SJCRH30 (cell line): Measurements from ENCODE around the gene TSC1. TPM values are rescaled to one million over a fixed set of nuclear protein-coding genes. Genes with fewer than 3 reads are reported as not detected.
A peak's percentile ranks its signal among the peaks of the same experiment; 100 is the strongest.

Experiments used
- DNase-seq, 2 experiments: peaks; one replicate each; pipeline ENCODE4 v3.0.0-alpha.2; 2015 to 2020
- H3K27ac ChIP-seq: fragments of 250-450 bp; sonication (Bioruptor Pico); 2 replicates; pipeline ENCODE4 v1.5.1; 2020; ENCODE audit warnings: mild to moderate bottlenecking, moderate library complexity
- H3K27me3 ChIP-seq: fragments of 250-450 bp; sonication (Bioruptor Pico); 2 replicates; pipeline ENCODE4 v1.5.1; 2020; ENCODE audit warnings: mild to moderate bottlenecking, moderate library complexity
- H3K36me3 ChIP-seq: fragments of 250-450 bp; sonication (Bioruptor Pico); 2 replicates; pipeline ENCODE4 v1.5.1; 2020; ENCODE audit warnings: mild to moderate bottlenecking, moderate library complexity
- H3K4me1 ChIP-seq: fragments of 250-450 bp; sonication (Bioruptor Pico); 2 replicates; pipeline ENCODE4 v1.5.1; 2020; ENCODE audit warnings: mild to moderate bottlenecking, moderate library complexity
- H3K4me3 ChIP-seq: fragments of 250-450 bp; sonication (Bioruptor Pico); 2 replicates; pipeline ENCODE4 v1.5.1; 2020; ENCODE audit warnings: mild to moderate bottlenecking, moderate library complexity
- H3K9me3 ChIP-seq: fragments of 250-450 bp; sonication (Bioruptor Pico); replicated peaks from 2 replicates; pipeline ENCODE4 v1.5.1; 2020; ENCODE audit warnings: mild to moderate bottlenecking, moderate library complexity
- total RNA-seq: library from RNA; depleted of rRNA; stranded (reverse); fragments of >200 nt; shearing (Covaris generic); gene quantifications from 2 replicates; pipeline ENCODE4 v1.2.3, GENCODE V29; 2014

The TSC1 gene
- total RNA-seq, 1 experiment from 2014 or later, result 44.5 TPM

DNA sequence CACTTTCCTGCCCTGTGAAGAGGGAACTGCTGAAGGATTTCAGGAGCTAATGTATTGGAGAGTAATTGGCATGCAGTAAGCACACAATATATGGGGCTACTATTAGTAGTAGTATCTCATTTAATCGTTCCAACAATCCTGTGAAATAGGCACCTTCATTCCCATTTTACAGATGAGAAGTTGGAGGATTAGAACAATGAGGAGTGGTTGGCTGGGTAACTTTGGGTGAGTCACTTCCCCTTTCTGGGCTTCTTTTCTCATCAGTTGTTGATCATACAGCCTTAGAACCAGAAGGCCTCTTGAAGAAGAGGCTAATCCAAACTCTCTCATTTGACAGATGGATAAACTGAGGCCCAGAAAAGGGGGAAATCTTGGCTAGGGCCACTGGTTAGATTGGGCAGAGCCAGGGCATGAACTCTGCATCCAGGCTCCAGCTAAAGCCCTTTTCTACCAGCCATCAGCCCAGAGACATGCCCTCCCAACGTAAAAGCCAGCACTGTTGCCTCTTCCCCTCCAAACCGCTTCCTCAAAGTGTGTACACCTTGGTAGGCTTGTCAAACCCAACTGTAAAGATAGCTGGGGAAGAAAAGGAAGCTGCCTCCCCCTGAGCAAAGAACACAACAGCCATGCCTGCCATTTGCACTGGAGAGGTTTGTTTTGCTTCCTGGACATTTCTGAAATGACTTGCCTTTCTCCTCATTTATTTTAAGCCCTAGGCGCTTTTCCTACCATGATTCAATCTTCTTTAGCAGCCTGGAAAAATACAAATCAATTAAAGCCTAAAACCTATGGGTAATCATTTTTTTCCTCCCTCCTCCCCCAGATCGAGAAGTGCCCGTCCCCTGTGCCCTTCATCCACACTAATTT is 64.7 kb downstream of the TSC1 start:
- no peaks in the 10 kb centered on the region for H3K4me1 ChIP-seq
- no peak for DNase-seq
- H3K27me3 ChIP-seq, result peaks cover 10% of the 10 kb centered on the region; the same call in 1 of the 2 replicates
- H3K4me3 ChIP-seq, result peak overlapping the region; percentile 94
- no peak overlapping the region for H3K27ac ChIP-seq
- no peaks in the 10 kb centered on the region; the same call in 1 of the 2 replicates for H3K36me3 ChIP-seq
- H3K9me3 ChIP-seq, result no peaks in the 10 kb centered on the region

DNA sequence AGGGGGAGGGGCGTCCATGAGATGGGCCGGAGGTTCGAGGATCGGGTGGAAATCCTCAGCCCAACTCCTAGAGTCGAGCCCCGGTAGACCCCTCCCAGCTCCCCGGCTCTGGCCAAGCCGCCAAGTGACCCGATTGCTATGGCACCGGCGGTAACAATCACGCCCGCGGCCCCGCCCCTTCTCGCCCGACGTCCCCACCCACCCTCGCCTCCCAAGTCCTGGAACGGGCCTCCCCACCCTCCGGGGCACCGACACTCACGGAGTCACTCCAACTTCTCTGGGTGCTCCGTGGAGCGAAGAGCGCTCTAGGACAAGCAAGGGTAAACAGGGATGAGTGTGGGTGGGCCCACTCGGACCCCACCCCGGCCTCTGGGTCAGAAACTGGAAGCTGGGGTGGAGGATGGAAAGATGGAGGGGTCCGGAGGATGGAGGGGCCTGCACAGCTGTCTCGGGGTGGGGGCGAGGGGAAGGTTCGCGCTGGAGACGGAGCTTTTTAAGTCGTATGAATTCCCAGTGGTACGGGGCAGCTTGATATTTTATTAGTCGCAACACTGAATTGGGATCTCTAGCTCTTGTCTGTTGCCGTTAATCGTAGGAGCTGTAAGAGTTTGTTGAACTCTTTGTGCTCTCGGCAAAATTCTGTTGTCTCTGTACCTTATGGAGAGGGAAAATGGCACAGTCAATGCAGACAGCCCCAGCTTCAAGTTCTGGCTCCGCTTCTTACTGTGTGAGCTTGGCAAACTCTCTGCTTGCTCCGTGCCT is 65.5 kb downstream of the TSC1 start, which contains the start of gene SPACA9:
SPACA9 (plus strand) TSS at position 204 of the 762 bp plus-strand sequence. CDS start 5,050 bp downstream, outside the sequence.
- Histone ChIP-seq H3K36me3 (no peaks in the 10 kb centered on the region; the same call in 1 of the 2 replicates), H3K4me3 (peak within 1 kb of the TSS; percentile 94), H3K4me1 (no peaks in the 10 kb centered on the region), H3K27me3 (peaks cover 5% of the 10 kb centered on the region; the same call in 1 of the 2 replicates), H3K27ac (peak within 1 kb of the TSS; percentile 18; the same call in 1 of the 2 replicates), H3K9me3 (no peaks in the 10 kb centered on the region)
- peak; percentile 67 to 74 for DNase-seq

DNA sequence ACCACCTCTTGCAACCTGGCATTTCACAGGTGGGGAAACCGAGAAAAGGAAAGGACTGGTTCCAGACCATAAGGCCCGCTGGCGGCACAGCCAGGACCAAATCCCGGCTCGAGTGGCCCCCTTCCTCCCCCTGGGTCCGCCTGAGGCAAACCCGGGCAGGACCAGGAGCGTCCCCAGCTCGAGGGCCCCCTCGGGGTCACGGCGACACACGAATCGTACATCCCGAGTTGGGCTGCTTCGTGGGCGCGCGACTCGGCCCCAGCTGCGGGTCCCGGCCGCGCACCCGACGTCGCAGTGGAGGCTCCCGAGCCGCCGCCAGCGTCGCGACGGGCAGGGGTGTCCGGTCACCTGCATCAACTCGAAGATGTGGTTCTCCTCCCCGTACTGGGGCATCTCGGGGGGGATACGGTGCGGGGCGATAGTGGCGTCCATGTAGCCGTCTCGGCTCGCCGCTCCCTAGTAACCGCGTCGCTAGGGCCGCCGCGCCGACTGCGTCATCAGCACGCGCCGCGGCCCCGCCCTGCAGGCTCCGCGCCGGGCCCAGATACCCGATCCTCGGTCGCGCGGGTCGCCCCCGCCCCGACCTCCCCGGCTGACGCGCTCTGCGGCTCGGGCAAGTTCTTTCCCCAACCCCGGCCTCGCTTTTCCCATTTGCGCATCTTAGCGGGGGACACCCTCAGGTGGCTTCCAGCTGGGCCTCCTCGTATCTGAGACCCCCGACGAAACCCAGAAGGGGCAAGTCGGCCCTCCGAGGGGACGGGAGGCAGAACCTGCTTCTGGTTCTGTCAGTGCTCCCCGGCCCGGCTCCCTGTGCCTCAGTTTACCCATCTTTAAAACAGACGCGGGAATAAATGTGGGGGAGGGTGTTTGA is 66.4 kb downstream of the TSC1 start, which contains the start of gene AK8:
AK8 (minus strand) TSS at position 461 of the 871 bp plus-strand sequence; CDS start at position 432, 29 bp downstream.
- Histone ChIP-seq H3K4me1 (no peaks in the 10 kb centered on the region), H3K27ac (peak within 1 kb of the TSS; percentile 18; the same call in 1 of the 2 replicates), H3K27me3 (0 out of 2 replicates have a peak, but pooled peaks cover 5% of the 10 kb centered on the region), H3K9me3 (no peaks in the 10 kb centered on the region), H3K36me3 (no peaks in the 10 kb centered on the region; the same call in 1 of the 2 replicates), H3K4me3 (peak within 1 kb of the TSS; percentile 94)
- DNase-seq, result peak; percentile 65 to 81

DNA sequence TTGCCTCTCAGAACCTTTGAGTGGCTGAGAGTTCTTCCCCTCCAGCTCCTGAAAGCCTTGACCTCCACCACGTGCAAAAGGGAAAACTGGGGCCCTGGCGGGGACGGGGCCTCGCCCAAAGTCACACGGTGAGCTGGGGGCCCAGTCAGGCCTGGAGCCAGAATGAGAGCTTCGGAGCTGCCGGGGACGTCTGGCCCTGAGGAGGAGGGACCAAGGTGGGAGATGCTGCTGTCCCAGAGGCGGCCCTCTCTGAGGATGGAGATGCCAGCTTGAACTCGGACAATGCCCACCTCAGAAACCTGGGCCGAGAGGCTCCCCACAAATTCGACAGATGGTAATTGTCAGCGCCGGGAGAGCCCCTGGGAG is 67.0 kb downstream of the TSC1 start:
- no peak for DNase-seq

DNA sequence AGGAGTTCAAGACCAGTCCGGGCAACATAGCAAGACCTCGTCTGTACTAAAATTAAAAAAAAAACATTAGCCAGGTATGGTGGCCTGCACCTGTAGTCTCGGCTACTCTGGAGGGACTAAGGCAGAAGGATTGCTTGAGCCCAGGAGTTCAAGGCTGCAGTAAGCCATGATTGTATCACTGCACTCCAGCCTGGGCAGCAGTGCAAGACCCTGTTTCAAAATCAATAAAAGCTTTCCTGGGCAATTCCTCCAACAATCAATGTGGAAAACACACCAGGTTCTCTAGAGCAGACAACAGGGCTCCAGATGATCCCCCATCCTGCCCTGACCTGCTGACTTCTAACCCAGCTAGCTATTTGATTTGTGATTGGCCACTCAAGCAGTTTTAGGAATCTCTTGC is 67.6 kb downstream of the TSC1 start:
- no peak for DNase-seq
- Histone ChIP-seq H3K27me3 (0 out of 2 replicates have a peak, but pooled peaks cover 5% of the 10 kb centered on the region), H3K4me3 (no peak overlapping the region), H3K4me1 (no peaks in the 10 kb centered on the region), H3K9me3 (no peaks in the 10 kb centered on the region), H3K27ac (no peak overlapping the region), H3K36me3 (no peaks in the 10 kb centered on the region; the same call in 1 of the 2 replicates)

More for the DNA sequence above, 67.0 kb downstream of the TSC1 start:
- Histone ChIP-seq H3K27me3 (0 out of 2 replicates have a peak, but pooled peaks cover 5% of the 10 kb centered on the region), H3K36me3 (no peaks in the 10 kb centered on the region; the same call in 1 of the 2 replicates), H3K27ac (no peak overlapping the region), H3K4me3 (peak overlapping the region; percentile 94), H3K9me3 (no peaks in the 10 kb centered on the region), H3K4me1 (no peaks in the 10 kb centered on the region)

DNA sequence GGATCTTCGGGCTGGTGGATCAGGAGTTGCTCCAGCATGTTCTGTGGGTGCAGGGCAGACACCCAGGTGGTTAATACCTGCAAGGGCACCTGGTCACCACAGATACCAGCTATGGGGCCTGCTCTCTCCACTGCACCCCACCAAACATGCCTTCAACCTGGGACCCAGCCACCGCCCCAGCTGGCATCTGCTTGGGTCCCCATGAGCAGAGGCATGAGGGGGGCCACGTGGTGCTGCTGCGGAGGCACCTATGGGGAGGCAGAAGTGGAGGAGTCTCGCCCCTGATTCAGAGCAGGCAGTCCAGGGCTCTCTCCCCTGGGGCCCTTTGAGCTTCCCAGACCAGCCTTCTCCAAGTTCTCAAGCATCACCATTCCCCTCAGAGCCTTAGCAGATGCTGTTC is 69.3 kb downstream of the TSC1 start:
- DNase-seq, result no peak
- H3K4me1 ChIP-seq, result no peaks in the 10 kb centered on the region
- H3K4me3 ChIP-seq, result no peak overlapping the region
- peaks cover 5% of the 10 kb centered on the region; the same call in 1 of the 2 replicates for H3K27me3 ChIP-seq
- H3K36me3 ChIP-seq, result no peaks in the 10 kb centered on the region; the same call in 1 of the 2 replicates
- H3K9me3 ChIP-seq, result no peaks in the 10 kb centered on the region
- no peak overlapping the region for H3K27ac ChIP-seq

DNA sequence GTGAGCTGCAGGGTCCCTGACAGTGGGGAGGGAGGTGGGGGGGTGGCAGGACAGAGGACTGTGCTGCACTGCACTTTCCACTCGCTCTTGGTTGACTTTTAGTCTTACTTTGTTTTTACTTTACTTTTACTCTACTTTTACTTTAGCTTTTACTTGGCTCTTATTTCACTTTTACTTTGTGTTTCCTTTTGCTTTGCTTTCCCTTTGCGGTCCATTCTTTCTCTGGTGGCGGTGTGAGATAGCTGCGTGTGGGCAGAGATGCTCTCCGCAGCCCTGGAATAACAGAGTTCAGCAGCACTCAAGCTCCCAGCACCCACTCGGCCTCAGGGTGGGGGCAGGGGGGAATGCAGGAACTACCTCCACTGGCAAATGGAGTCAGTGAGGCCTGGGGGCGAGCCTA is 71.0 kb downstream of the TSC1 start:
- DNase-seq, result no peak
- Histone ChIP-seq H3K4me1 (0 out of 2 replicates have a peak, but pooled peaks cover under 1% of the 10 kb centered on the region), H3K4me3 (no peak overlapping the region), H3K27ac (no peak overlapping the region), H3K36me3 (no peaks in the 10 kb centered on the region; the same call in 1 of the 2 replicates), H3K27me3 (peaks cover 8% of the 10 kb centered on the region; the same call in 1 of the 2 replicates), H3K9me3 (no peaks in the 10 kb centered on the region)

DNA sequence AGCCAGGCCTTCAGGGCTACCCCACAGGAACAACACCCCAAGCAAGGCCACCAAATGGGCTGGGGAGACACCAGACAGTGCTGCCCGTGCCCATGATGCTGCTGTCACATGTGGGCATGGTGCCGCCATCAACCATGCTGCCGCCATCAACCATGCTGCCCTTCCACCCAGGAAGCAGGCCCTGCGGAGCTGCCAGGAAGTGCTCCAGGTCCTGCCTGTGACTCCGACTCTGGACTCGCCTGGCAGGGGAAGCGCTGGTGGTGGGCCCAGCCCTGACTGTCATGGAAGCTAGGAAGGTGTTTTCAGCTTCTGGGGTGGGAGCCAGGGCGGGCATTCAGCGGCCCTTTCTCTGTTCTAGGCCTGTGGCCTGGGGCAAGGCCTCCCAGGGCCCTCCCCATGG is 75.2 kb downstream of the TSC1 start:
- DNase-seq, result no peak

DNA sequence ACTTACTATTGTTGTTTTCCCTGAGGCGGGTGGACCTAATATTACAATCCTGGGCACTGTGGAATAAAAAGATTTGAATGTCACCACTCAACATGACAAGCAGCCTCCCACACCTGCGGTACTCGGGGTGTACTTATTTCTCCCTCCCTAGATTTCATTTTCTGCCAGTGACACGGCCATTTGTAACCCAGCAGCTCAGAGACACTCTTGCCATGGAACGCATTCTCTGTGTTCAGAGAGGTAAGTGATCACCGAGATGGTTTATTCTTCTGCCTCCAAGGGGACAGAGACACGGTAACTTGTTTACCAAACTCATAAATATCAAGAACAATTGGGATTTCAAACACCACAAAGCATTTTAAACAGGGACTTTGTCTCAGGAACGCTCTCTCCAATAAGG is 77.5 kb downstream of the TSC1 start:
- Histone ChIP-seq H3K36me3 (no peaks in the 10 kb centered on the region), H3K27me3 (peaks cover 26% of the 10 kb centered on the region), H3K4me3 (no peak overlapping the region), H3K4me1 (peaks cover 3% of the 10 kb centered on the region; the same call in 1 of the 2 replicates), H3K27ac (no peak overlapping the region), H3K9me3 (no peaks in the 10 kb centered on the region)
- no peak for DNase-seq

More for the DNA sequence above, 75.2 kb downstream of the TSC1 start:
- Histone ChIP-seq H3K4me3 (no peak overlapping the region), H3K9me3 (no peaks in the 10 kb centered on the region), H3K4me1 (0 out of 2 replicates have a peak, but pooled peaks cover 3% of the 10 kb centered on the region), H3K36me3 (no peaks in the 10 kb centered on the region), H3K27ac (no peak overlapping the region), H3K27me3 (peaks cover 20% of the 10 kb centered on the region)

DNA sequence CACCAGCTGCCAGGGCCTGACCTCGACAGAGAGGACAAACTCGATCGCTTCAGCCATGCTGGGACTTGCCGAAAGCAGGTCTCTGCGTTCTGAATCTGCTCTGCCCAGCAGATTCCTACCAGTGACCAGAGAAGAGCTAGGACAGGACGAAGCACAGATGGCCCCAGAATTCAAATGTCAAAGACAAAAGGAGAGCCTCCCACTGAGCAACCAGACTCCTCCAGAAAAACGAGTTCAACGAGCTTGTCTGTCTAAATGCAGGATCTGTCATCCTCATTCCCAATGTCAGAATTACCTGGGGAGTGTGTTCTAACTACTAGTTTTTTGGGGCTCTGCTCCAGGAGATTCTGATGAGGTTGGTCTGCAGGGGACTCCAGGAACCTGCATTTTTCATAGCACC is 79.7 kb downstream of the TSC1 start:
- no peak for DNase-seq
- Histone ChIP-seq H3K36me3 (no peaks in the 10 kb centered on the region), H3K4me1 (peaks cover 3% of the 10 kb centered on the region; the same call in 1 of the 2 replicates), H3K4me3 (no peak overlapping the region), H3K9me3 (no peaks in the 10 kb centered on the region), H3K27ac (no peak overlapping the region), H3K27me3 (peaks cover 29% of the 10 kb centered on the region)

DNA sequence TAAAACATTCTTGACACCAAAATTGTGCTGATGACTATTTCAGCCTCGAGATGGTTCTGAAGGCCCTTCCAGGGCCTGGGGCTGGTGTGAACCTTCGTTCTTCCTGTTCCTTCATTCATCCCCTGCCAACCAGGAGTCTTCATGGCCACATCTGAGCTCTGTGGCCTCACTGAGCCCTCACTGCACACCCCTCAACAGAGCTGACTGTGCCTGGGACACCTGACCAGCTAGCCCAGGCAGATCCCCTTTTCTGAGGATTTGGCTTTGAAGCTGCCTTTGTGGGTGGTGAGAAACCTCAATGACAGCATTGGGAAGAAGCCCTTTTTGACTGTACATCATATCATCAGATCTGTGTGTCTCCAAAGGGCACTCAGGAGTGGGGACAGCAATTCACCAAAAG is 80.1 kb downstream of the TSC1 start:
- H3K27me3 ChIP-seq, result peaks cover 29% of the 10 kb centered on the region
- H3K9me3 ChIP-seq, result no peaks in the 10 kb centered on the region
- H3K4me3 ChIP-seq, result no peak overlapping the region
- no peaks in the 10 kb centered on the region for H3K36me3 ChIP-seq
- no peak overlapping the region for H3K27ac ChIP-seq
- DNase-seq, result no peak
- peaks cover 3% of the 10 kb centered on the region; the same call in 1 of the 2 replicates for H3K4me1 ChIP-seq

DNA sequence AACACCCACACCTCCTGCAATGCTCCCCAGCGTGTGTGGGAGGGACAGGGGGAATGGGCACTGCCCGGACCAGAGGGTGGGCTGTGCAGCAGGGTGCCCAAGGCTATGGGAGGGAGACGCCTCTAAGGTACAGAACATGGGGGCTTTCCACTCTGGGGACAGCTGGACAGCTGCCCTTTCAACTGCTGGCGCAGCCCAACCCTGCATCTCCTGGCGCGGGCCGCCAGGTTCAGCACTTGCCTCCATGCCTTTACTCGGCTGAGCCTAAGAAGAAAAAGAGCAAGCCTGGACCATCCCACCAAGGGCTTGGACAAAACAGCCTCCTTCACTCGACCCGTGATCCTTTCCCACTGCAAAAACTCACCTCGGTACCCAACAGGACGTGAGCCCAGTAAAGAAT is 81.3 kb downstream of the TSC1 start:
- no peak for DNase-seq
- Histone ChIP-seq H3K4me3 (no peak overlapping the region), H3K27me3 (peaks cover 35% of the 10 kb centered on the region), H3K36me3 (no peaks in the 10 kb centered on the region), H3K27ac (no peak overlapping the region), H3K4me1 (no peaks in the 10 kb centered on the region; the same call in 1 of the 2 replicates), H3K9me3 (no peaks in the 10 kb centered on the region)

DNA sequence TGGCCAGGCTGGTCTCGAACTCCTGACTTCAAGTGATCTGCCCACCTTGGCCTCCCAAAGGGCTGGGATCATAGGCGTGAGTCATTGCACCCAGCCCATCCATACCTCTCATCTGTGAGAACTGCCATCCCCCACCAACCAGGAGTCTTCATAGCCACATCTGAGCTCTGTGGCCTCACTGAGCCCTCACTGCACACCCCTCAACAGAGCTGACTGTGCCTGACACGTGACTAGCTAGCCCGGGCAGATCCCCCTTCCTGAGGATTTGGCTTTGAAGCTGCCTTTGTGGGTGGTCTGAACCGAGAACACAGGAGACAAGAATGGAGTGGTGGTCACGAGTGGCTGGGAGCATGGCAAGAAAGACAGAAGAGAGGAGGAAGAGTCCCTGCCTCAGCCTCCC is 81.9 kb downstream of the TSC1 start:
- H3K27me3 ChIP-seq, result peaks cover 37% of the 10 kb centered on the region
- DNase-seq, result peak; percentile 63 to 69
- H3K36me3 ChIP-seq, result no peaks in the 10 kb centered on the region
- H3K4me3 ChIP-seq, result no peak overlapping the region
- H3K4me1 ChIP-seq, result no peaks in the 10 kb centered on the region; the same call in 1 of the 2 replicates
- H3K27ac ChIP-seq, result no peak overlapping the region
- H3K9me3 ChIP-seq, result no peaks in the 10 kb centered on the region

DNA sequence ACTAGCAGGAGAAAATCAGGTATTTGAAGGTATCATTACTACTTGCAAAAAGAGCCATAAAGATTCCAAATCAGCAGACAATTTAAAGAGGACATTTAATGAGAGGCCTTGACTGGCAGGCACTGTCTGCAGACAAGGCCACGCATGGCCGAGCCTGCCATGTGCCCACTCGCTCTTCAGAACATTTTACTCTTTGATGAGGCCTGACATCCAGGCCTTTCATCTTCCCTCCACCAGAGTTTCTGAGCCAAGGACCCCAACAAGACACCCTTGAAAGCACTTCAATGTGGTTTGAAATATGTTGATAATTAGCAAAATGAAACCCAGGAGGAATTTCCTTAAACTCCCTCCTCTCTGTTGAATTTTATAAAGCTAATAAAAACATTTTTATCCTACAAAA is 82.8 kb downstream of the TSC1 start:
- no peak for DNase-seq
- H3K27ac ChIP-seq, result no peak overlapping the region
- H3K9me3 ChIP-seq, result no peaks in the 10 kb centered on the region
- H3K4me3 ChIP-seq, result no peak overlapping the region
- H3K4me1 ChIP-seq, result no peaks in the 10 kb centered on the region; the same call in 1 of the 2 replicates
- H3K27me3 ChIP-seq, result peaks cover 35% of the 10 kb centered on the region
- H3K36me3 ChIP-seq, result no peaks in the 10 kb centered on the region
